Fibroblast of upper back skin (primary cell): ENCODE results near the gene ZNF555.
"Not testable (repeated sequence)": the region's sequence is repeated elsewhere in the genome, so short reads cannot be mapped to it uniquely, and the experiment has no call there.

Experiments
- DNase-seq: peaks from one replicate; pipeline ENCODE4 v3.0.0-alpha.2; 2013

ZNF555 gene

DNA sequence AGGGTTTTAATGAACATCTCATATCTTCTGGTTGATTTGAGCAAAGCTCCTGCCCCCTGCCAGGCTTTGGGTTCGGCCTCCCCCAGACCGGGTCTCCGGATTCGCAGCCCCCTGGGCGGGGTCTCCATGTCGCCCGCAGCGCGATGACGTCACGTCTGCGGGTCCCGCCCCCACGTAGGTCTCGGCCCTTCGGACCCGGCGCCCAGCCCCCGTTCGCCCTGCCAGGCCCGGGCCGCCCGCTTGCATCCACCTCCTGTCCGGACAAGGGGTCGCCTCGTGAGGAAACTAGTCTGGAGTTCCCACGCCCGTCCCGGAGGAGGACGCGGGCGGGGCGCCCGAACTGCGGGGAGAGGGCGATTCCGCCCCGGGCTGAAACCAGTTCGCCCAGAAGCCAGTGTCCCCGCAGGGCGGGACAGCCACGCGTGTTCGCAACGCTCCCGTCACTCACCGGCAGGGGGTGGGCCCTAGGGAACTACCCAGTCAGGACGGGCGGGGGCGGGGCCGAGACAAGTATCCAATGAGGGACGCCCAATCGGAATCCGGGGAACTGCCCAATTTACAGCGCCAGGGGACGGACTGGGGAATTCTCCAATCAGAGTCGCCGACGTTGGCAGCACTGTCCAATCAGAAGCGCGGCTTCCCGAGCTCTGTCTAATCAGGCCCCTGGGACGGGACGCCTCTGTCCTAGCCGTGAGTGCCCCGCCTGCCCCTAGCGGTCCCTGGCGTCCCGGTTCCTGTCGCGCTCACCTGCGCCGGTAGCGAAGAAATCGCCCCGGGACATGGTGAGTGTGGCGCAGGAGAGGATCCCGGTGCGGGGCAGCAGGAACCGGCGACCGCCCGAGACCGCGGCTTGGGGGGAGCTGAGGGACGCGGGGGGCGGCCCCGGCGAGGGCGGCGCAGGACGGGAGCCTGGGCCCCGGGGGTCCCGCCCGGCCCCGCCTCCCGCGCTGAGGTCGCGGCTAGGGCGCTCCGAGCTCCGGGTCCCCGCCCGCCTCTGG is at the start of gene ZNF555:
Gene ZNF555, plus strand, starts transcription at position 682 of the 998 bp plus-strand sequence. Its CDS starts 98 bp downstream, at position 780.
- DNase-seq = peak; percentile 99

DNA sequence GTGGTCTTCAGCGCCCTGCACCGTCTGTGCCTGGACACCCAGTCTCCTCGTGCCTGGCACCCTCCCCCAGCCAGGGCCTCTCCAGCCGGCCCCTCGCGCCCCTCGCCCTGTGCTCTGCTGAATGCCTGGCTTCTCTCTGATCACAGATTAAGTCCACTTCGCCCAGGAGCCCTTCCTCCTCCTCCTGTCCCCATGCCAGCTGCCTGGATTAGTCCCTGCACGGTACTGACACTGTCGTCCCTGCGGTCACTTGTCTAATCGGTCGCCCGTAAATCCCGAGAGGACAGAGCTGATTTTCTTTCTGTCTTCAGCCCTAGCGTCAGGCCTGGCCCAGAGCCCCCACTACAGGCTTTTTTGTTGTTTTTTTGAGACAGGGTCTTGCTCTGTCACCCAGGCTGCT is 49.4 kb upstream of the ZNF555 start:
- DNase-seq = no peak

DNA sequence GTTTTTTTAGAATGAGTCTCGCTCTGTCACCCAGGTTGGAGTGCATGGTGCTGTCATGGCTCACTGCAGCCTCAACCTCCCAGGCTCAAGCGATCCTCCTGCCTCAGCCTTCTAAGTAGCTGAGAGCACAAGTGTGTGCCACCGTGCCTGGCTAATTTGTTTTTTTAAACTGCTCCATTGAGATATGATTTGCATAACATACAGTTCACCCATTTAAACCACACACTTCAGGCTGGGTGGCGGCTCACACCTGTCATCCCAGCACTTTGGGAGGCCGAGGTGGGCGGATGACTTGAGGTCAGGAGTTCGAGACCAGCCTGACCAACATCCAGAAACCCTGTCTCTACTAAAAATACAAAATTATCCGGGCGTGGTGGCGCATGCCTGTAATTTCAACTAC is 48.6 kb upstream of the ZNF555 start:
- DNase-seq = not testable (repeated sequence)

DNA sequence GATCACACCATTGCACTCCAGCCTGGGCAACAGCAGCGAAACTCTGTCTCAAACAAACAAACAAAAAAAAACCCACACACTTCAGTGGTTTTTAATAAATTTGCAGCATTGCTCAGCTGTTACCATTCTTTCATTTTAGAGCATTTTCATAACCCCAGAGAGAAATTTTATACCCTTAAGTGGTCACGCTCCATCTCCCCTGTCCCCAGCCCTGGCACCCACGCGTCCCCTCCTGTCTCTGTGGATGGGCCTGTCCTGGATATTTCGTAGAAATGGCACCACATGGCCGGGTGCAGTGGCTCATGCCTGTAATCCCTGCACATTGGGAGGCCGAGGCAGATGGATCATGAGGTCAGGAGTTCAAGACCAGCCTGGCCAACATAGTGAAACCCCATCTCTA is 48.1 kb upstream of the ZNF555 start:
- no peak for DNase-seq

DNA sequence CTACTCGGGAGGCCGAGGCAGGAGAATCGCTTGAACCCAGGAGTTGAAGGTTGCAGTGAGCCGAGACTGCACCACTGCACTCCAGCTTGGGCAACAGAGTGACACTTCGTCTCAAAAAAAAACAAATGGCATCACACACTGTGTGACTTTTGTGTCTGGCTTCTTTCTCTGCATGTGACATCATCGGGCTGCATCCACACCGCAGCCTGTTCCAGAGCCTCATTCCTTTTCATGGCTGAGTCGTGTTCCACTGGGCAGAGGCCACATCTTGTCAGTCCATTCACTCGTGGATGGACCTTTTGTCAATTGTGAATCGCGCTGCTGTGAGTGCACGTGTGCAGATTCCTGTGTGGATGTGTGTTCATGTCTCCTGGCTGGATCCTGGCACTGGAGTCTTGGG is 47.7 kb upstream of the ZNF555 start:
- no peak for DNase-seq

DNA sequence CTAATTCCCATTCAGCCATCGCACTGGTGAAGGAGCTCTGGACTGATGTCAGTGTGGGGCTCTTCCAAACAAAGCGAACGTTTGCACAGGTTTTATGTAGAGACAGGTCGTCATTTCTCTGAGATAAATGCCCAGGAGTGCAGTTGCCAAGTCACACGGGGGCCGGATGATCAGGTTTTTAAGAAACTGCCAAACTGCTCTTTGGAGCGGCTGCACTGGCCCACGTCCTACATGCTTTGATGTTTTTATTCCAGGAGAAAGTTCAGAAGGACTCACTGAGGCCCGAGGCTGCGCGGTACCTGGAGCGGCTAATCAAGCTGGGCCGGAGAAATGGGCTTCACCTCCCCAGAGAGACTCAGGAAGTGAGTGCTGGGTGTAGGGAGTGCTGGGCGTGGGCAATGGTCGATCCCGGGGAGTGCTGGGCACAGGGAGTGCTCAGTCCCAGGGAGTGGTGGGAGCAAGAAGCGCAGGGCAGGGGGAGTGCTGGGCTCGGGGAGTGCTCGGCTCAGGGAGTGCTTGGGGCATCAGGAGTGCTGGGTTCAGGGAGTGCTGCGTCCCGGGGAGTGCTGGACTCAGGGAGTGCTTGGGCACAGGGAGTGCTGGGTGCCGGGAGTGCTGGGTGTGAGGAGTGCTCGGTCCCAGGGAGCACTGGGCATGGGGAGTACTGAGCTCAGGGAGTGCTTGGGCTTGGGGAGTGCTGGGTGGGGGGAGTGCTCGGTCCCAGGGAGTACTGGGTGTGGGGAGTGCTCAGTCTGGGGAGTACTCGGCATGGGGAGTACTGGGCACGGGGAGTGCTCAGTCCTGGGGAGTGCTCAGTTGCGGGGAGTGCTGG is 45.2 kb upstream of the ZNF555 start:
- no peak for DNase-seq

DNA sequence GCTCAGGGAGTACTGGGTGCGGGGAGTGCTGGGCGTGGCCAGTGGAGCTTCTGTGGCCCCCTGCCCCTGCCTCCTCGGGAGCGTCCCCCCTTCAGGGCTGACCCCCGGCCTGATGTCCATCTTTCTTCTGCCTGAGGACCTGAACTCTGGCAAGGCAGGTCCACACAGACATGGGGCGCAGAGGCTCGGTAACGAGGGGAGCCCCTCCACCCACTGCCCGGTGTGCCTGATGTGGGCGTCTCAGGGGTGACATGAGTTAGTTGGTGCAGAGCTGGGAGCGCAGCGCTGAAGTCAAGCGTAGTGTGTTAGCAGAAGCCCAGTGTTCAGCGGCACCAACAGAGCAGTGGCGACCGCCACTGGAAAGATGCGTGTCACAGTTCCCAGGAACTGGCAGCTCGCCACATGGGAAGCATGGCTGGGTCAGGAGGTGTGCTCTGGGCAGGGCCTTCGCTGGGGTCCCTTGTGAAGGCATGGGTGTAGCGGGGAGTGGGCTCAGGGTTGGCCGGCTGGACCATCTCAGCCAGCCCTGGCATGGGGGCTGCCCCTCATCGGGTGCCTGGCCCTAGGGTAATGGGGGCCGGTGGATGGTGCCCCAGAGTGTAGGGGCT is 44.5 kb upstream of the ZNF555 start:
- no peak for DNase-seq

DNA sequence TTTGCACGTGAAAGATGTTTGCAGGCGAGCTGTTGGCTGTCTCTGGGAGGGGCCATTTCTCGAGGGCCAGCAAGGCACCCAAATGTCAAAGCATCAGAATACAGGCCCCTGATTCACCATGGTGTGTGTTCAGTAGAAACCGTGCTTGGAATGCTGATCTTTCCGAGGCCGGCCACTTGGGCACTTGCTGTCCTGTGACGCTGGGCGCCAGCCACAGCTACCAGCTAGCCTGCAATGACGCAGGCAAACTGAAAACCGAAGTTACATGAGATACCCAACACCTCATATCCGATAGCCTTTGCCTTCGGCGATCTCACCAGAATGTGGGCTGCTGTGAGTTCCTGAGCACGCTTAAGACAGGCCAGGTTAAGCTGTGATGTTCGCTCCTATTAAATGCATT is 44.0 kb upstream of the ZNF555 start:
- no peak for DNase-seq

DNA sequence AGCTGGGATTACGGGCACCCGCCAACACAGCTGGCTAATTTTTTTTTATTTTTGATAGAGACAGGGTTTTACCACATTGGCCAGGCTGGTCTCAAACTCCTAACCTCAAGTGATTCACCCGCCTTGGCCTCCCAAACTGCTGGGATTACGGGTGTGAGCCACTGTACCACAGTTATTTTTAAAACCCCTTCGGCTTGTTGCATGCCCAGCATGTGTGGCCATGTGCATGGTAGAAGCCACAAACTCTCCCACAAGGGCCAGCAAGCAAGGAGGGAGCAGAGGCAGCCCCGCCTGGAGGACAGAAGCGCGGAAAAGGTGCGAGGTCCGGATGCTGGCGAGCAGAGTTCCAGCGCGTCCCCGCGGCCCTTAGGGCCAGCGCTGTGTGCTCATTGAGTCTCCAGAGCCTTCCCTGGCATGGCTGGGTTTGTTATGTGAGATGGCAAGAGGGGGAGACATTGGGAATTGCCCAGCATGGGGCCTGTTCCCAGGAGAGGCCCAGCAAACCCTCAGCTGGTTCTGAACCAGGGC is 43.1 kb upstream of the ZNF555 start:
- DNase-seq = no peak

DNA sequence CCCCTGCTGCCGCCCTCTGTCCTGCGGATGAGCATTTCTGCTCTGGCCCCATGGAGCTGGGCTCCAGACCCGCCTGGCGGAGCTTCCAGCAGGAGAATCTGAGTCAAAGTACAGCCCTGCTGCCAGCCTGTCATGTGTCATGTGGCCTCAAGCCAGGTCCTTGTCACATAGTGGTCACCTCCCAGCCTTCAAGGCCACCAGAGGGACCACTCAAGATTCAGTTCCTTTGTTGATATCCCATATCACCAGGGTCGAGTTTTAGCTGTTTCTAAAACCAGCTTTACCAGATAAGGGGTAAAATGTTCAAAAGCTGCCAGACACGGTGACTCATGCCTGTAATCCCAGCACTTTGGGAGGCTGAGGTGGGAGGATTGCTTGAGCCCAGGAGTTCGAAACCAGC is 42.5 kb upstream of the ZNF555 start:
- no peak for DNase-seq

DNA sequence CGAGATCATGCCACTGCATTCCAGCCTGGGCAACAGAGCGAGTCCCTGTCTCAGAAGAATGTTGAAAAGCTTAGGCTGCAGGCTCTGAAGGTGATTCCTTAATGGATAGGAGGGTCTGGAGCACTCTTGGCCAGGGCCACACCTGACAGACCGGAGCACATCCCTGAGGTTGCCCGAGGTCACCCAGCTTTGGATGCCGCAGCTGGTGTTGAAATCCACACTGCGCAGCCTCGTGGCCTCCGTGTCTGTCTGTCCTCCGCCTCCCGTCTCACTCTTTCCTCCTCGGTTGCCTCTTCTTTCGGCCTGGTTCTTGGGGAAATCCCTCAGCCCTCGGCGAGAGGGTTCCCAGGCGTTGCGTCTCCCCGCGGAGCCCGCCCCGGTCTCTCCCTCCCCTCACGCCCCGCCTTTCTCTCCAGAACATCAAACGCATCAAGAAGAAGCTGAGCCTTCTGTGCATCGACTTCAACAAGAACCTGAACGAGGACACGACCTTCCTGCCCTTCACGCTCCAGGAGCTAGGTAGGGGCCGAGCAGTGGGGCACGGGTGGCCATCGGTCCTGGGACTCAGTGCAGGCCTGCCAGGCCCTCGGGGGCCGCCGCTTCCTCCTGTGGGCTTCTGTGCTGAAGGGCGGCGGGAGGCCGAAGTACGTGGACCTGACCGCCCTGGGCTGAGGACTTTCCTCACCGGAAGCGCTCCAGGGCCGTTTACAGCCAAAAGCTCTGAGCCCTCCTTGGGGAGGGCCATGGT is 41.8 kb upstream of the ZNF555 start:
- DNase-seq = no peak

DNA sequence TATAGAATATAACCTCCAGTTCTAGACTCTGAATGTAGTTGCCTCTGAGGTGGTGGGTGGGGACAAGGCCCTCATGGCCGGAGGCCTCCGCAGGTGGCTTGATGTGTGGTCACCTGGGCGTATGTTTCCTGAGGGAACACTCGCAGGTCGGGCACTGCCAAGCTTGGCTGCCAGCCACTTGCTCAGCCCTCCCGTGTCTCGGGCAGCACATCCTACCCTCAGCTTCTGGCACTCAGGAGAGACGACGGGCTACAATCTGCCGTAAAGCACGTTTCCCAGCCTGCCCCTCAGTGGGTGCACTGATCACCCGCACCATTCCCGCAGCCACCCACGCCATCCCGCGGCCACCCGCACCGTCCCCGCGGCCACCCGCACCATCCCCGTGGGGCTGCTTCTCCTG is 40.8 kb upstream of the ZNF555 start:
- DNase-seq = no peak

DNA sequence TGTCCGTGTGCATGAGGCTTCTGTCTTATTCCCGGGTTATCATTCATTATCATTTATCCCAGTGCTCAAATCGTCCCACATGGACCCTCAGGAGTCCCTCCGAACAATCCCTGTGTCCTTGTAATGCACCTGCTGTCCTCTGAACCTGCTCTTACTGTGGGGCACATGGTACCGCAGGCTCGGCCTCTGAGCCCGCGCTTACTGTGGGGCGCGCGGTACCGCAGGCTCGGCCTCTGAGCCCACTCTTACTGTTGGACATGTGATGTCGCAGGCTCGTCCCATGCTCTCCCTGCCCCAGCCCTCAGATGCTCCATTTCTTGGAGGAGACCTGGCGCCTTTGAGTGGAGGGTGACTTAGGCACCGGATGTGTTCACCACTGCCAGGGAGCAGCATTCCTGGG is 38.4 kb upstream of the ZNF555 start:
- DNase-seq = no peak

DNA sequence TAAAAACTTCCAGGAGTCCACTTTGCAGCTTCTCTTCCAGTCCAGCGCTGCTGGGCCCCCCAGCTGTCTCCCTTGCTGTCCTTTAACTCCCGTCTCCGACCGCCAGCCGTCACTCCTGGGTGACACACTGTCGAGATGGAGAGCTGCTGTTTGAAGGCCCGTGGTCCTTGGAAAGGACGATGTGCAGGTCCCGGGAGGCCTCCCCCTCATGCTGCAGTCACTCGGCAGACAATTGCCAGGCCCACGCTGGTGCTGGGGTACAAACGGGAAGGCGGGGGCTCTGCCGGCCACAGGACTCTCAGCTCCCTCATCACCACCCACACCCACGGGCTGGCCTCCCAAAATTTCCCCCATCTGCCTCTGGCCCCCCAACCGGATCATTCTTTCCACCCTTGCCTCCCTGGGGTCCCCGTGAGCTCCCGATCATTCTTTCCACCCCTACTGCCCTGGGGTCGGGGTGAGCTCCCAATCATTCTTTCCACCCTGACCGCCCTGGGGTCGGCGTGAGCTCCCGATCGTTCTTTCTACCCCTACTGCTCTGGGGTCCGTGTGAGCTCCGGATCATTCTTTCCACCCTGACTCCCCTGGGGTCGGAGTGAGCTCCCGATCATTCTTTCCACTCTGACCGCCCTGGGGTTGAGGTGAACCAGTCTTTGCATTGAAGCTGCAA is 37.7 kb upstream of the ZNF555 start:
- DNase-seq = no peak

DNA sequence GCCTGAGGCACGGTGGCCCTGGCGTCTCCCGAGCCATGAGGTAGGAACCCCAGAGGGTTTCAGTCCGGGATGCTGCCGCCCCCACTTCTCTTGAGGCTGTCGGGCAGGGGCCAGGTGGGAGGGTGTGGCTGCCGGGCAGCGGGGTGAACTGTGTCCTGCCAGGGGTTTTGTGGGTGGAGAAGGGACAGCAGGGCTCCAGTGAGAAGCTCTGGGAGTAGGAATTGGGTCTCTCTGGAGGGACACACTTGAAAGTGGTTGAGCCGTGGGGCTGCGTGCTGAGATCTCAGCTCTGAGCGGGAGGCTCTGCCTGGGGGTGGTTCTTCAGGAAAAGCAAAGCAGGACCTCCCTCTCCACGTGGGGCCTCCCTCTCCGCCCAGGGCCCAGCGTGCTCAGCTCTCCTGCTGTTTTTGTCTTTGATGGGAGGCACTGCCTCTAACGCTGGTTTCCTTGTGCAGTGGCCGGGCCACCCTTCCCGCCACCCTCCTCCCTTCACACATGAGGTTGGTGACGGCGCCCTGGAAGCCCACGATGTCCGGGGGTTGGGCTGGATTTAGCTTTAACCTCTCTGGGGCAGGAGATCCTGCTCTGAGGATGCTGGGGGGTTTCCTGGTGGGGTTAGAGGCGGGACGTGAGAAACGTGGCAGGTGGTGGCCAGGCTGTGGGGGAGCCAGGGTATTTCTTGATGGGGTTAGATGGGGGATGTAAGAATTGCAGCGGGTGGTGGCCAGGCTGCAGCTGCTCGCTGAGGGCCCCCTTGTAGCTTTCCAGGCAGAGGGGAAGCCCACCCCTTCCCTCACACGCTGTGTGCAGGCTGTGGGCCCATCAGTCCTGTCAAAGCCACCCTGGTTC is 36.9 kb upstream of the ZNF555 start:
- DNase-seq = no peak

DNA sequence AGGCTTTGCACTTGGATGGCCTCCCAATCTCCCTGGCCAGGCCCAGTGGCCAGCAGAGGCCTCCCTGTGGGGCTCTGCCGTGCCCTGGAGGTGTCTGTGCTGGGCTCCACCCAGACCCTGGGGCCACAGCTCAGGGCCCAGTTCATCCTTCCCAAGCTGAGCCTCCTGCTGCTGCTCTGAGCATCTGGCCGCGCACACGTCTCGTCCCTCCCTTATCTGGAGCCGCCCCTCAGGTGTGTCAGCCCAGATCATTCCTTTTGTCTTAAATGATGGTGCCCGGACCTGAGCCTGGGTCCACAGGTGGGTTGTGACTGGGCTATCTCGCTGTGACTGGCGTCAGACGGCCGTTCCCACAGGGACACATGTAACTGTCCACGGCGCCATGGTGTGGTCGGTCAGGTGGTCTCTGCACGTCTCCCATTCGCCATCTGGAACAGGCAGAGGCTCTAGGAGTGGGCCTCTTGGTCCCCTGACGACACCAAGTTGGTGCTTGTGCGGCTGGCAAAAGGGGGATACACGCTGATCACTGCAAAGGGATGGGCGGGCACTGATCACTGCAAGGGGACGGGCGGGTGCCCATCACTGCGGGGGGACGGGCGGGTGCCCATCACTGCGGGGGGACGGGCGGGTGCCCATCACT is 35.9 kb upstream of the ZNF555 start:
- no peak for DNase-seq

DNA sequence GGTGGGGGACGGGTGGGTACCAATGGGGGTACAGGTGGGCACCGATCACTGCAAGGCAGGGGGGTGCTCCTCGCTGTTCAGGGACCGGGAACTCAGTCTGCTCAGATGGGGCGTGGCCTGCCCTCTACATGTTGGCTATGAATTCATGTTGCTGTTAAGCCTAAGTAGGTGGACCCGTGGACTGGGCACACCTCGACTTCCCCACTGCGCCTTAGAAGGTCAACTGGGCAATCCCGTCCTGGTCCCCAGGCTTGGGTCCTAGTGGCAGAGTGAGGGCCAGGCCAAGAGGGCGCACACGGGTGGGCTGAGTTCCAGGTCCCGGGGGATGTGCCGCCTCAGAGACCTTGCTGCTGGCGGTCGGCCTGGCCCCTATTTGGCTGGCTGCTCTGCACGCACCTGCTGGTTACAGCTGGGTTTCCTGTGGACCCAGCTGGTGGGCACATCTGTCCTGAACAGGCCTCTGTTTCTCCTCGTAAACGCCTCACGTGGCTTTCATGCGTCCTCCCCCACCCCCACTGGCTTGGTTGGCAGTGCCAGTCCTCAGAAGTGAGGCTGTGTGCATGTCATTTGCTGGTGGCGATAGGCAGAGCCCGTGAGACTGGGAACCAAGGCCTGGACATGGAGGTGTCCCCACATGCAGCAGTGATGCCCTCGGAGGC is 35.2 kb upstream of the ZNF555 start:
- no peak for DNase-seq

DNA sequence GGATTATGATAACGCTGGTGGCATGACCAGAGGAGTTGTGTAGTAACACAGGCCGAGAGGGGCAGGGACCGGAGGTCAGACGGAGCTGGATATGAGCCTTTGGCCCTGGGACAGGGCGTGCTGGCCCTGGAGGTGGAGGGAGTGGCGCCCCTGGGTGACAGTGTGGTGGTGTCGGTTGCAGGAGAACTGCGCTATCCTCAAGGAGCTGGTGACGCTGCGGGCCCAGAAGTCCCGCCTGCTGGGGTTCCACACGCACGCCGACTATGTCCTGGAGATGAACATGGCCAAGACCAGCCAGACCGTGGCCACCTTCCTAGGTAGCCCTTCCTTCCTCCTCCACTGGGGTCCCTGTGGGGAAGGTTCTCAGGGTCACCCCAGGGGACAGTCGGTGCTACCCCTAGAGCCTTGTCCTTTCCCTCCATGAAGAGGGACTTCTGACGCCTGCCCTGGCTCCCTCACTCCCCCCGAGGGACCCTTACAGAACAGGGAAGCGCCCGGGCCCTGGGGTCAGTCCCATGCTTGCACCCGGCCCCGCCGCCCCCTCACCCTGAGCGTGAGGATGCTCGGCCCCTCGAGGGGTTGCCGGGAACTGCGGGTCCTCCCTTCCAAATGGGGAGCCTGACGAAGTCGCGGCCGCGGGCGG is 34.4 kb upstream of the ZNF555 start:
- no peak for DNase-seq
